Endothelial cell (in vitro differentiated cells): ENCODE data around the gene PARD3. TPM values are rescaled to one million over a fixed set of nuclear protein-coding genes. Genes with fewer than 3 reads are reported as not detected.
A peak's percentile ranks its signal among the peaks of the same experiment; 100 is the strongest.

ENCODE experiments used
- DNase-seq: peaks from one replicate; pipeline ENCODE4 v3.0.0; 2021; ENCODE audit warnings: low spot score
- H3K27ac Mint-ChIP-seq: one replicate; pipeline ENCODE4 v1.8.0; 2021; ENCODE audit warnings: mixed read lengths, inconsistent platforms; ENCODE audit not compliant: unreplicated experiment
- H3K27me3 Mint-ChIP-seq: one replicate; pipeline ENCODE4 v1.8.0; 2021; ENCODE audit warnings: mild to moderate bottlenecking, moderate library complexity, mixed read lengths, inconsistent platforms; ENCODE audit not compliant: unreplicated experiment
- H3K36me3 Mint-ChIP-seq: one replicate; pipeline ENCODE4 v1.8.0; 2021; ENCODE audit warnings: mild to moderate bottlenecking, low read depth, mixed read lengths, inconsistent platforms; ENCODE audit not compliant: unreplicated experiment
- H3K4me1 Mint-ChIP-seq: one replicate; pipeline ENCODE4 v1.8.0; 2021; ENCODE audit warnings: mild to moderate bottlenecking, mixed read lengths, inconsistent platforms; ENCODE audit not compliant: unreplicated experiment
- H3K4me3 Mint-ChIP-seq: one replicate; pipeline ENCODE4 v1.8.0; 2021; ENCODE audit warnings: mild to moderate bottlenecking, mixed read lengths, inconsistent platforms; ENCODE audit not compliant: unreplicated experiment
- H3K9me3 Mint-ChIP-seq: one replicate; pipeline ENCODE4 v1.8.0; 2021; ENCODE audit warnings: mixed read lengths, inconsistent platforms; ENCODE audit not compliant: unreplicated experiment
- CTCF ChIP-seq: fragments of 200-600 bp; sonication (generic); IDR thresholded peaks from one replicate; pipeline ENCODE4 v1.5.0; 2021; ENCODE audit warnings: antibody characterized with exemption; ENCODE audit not compliant: unreplicated experiment
- total RNA-seq: library from RNA; stranded (reverse); fragmentation: NEBNext Ultra II Directional; extraction: Animal tissue kit (Norgen Biotek cat#: 25700); gene quantifications from one replicate; pipeline ENCODE4 v1.2.1, GENCODE V29; 2021; ENCODE audit not compliant: unreplicated experiment

The PARD3 gene
- total RNA-seq, 1 donor from 2014 or later, result 35.2 TPM

GRCh38 chr10:34728361-34728760, 86.7 kb downstream of the PARD3 start:
- H3K36me3 Mint-ChIP-seq, result no peaks in the 10 kb centered on the region
- peaks cover 18% of the 10 kb centered on the region for H3K4me1 Mint-ChIP-seq
- no peak overlapping the region for H3K4me3 Mint-ChIP-seq
- TF ChIP-seq CTCF, result no peak
- no peak overlapping the region for H3K27ac Mint-ChIP-seq
- no peaks in the 10 kb centered on the region for H3K9me3 Mint-ChIP-seq
- no peak for DNase-seq
- peaks cover 4% of the 10 kb centered on the region for H3K27me3 Mint-ChIP-seq

- Mint-ChIP-seq H3K27me3 (peaks cover 4% of the 10 kb centered on the region), H3K4me3 (no peak overlapping the region), H3K36me3 (no peaks in the 10 kb centered on the region), H3K9me3 (no peaks in the 10 kb centered on the region), H3K4me1 (peaks cover 13% of the 10 kb centered on the region), H3K27ac (peak overlapping the region; percentile 2)
- TF ChIP-seq CTCF, result no peak
- DNase-seq, result no peak
Observed at GRCh38 chr10:34727595-34728033, 87.5 kb downstream of the PARD3 start.

- H3K27ac Mint-ChIP-seq, result peak overlapping the region; percentile 52
- no peak for TF ChIP-seq CTCF
Observed at GRCh38 chr10:34726862-34727261, 88.2 kb downstream of the PARD3 start.

GRCh38 chr10:34723750-34724149, 91.3 kb downstream of the PARD3 start:
- no peak overlapping the region for H3K4me3 Mint-ChIP-seq
- peak; percentile 26 for DNase-seq
- TF ChIP-seq CTCF, result no peak
- no peaks in the 10 kb centered on the region for H3K36me3 Mint-ChIP-seq
- H3K27me3 Mint-ChIP-seq, result peaks cover 4% of the 10 kb centered on the region
- no peaks in the 10 kb centered on the region for H3K9me3 Mint-ChIP-seq
- peaks cover 24% of the 10 kb centered on the region for H3K4me1 Mint-ChIP-seq
- no peak overlapping the region for H3K27ac Mint-ChIP-seq

More at GRCh38 chr10:34726862-34727261, 88.2 kb downstream of the PARD3 start:
- Mint-ChIP-seq H3K36me3 (no peaks in the 10 kb centered on the region), H3K4me1 (peaks cover 11% of the 10 kb centered on the region), H3K27me3 (peaks cover 4% of the 10 kb centered on the region), H3K9me3 (no peaks in the 10 kb centered on the region), H3K4me3 (no peak overlapping the region)
- DNase-seq, result no peak

- Mint-ChIP-seq H3K4me3 (no peak overlapping the region), H3K4me1 (peaks cover 24% of the 10 kb centered on the region), H3K27me3 (peaks cover 4% of the 10 kb centered on the region), H3K9me3 (no peaks in the 10 kb centered on the region), H3K27ac (no peak overlapping the region), H3K36me3 (no peaks in the 10 kb centered on the region)
- TF ChIP-seq CTCF, result no peak
- DNase-seq, result no peak
Observed at GRCh38 chr10:34722404-34722803, 92.7 kb downstream of the PARD3 start.
